Mesodermal cell (in vitro differentiated cells): ENCODE results near the gene CDK6.
A peak's percentile ranks its signal among the peaks of the same experiment; 100 is the strongest.

Source experiments
- H3K27ac ChIP-seq: 2 replicates; pipeline ENCODE4 v1.7.0; 2013; ENCODE audit warnings: mild to moderate bottlenecking, low read depth, low read length, moderate library complexity; ENCODE audit not compliant: severe bottlenecking
- H3K36me3 ChIP-seq: 2 replicates; pipeline ENCODE4 v1.7.1; 2013; ENCODE audit warnings: mild to moderate bottlenecking, low read length, moderate library complexity; ENCODE audit not compliant: control insufficient read depth, insufficient read depth
- H3K4me1 ChIP-seq: one replicate; pipeline ENCODE4 v1.7.1; 2013; ENCODE audit warnings: mild to moderate bottlenecking, low read length; ENCODE audit not compliant: insufficient read depth, control insufficient read depth, poor library complexity, severe bottlenecking
- H3K4me3 ChIP-seq: 2 replicates; pipeline ENCODE4 v1.7.0; 2013; ENCODE audit warnings: low read length, control low read depth, mild to moderate bottlenecking; ENCODE audit not compliant: insufficient read depth, poor library complexity, severe bottlenecking; ENCODE audit errors: extremely low read depth
- H3K9me3 ChIP-seq: 2 replicates; pipeline ENCODE4 v1.7.1; 2013; ENCODE audit warnings: mild to moderate bottlenecking, low read length, moderate library complexity; ENCODE audit not compliant: control insufficient read depth
- WGBS, 2 experiments: methylation state at CpG; one replicate each; pipeline ENCODE4 v1.1.5; 2013; ENCODE audit warnings: missing lambda C conversion rate in 2 of 2; ENCODE audit not compliant: insufficient coverage in 2 of 2; 5-methylcytosine and 5-hydroxymethylcytosine counted together

CDK6 gene

GRCh38 chr7:92835261-92835850 lies 1.0 kb downstream of the CDK6 start:
- H3K27ac ChIP-seq: peak overlapping the region; percentile 96
- peaks cover 16% of the 10 kb centered on the region for H3K36me3 ChIP-seq
- peak overlapping the region; percentile 76 for H3K4me3 ChIP-seq
- 0 to 1% methylated on average over 14 to 17 of the region's 43 CpGs for WGBS, 2 experiments
- no peaks in the 10 kb centered on the region for H3K9me3 ChIP-seq
- peaks cover 12% of the 10 kb centered on the region for H3K4me1 ChIP-seq

GRCh38 chr7:92834507-92835260 lies 1.7 kb downstream of the CDK6 start:
- peaks cover 18% of the 10 kb centered on the region for H3K4me1 ChIP-seq
- WGBS, 2 experiments: 0% methylated on average over 23 to 33 of the region's 53 CpGs
- H3K4me3 ChIP-seq: peak overlapping the region; percentile 76
- no peaks in the 10 kb centered on the region for H3K9me3 ChIP-seq
- H3K36me3 ChIP-seq: peaks cover 23% of the 10 kb centered on the region
- peak overlapping the region; percentile 96 for H3K27ac ChIP-seq

GRCh38 chr7:92833766-92834506 lies 2.4 kb downstream of the CDK6 start:
- Histone ChIP-seq H3K9me3 (no peaks in the 10 kb centered on the region), H3K4me3 (peak overlapping the region; percentile 76), H3K27ac (peak overlapping the region; percentile 96), H3K4me1 (peaks cover 18% of the 10 kb centered on the region), H3K36me3 (peaks cover 24% of the 10 kb centered on the region)
- WGBS, 2 experiments: 0% methylated on average over 22 to 35 of the region's 54 CpGs

- H3K4me3 ChIP-seq: peak overlapping the region; percentile 76
Measured at GRCh38 chr7:92833024-92833765, 3.2 kb downstream of the CDK6 start.

GRCh38 chr7:92832534-92833023 lies 3.8 kb downstream of the CDK6 start:
- H3K4me1 ChIP-seq: peaks cover 18% of the 10 kb centered on the region
- peak overlapping the region; percentile 96 for H3K27ac ChIP-seq
- no peaks in the 10 kb centered on the region for H3K9me3 ChIP-seq
- peak overlapping the region; percentile 76 for H3K4me3 ChIP-seq
- H3K36me3 ChIP-seq: peaks cover 24% of the 10 kb centered on the region
- 10 to 12% methylated on average over 11 to 17 of the region's 18 CpGs for WGBS, 2 experiments

More at GRCh38 chr7:92833024-92833765, 3.2 kb downstream of the CDK6 start:
- Histone ChIP-seq H3K27ac (peak overlapping the region; percentile 96), H3K36me3 (peaks cover 24% of the 10 kb centered on the region), H3K4me1 (peaks cover 18% of the 10 kb centered on the region), H3K9me3 (no peaks in the 10 kb centered on the region)
- WGBS, 2 experiments: 0 to 1% methylated on average over 46 to 70 of the region's 83 CpGs

- Histone ChIP-seq H3K9me3 (no peaks in the 10 kb centered on the region), H3K36me3 (peaks cover 24% of the 10 kb centered on the region), H3K27ac (peak overlapping the region; percentile 96), H3K4me3 (peak overlapping the region; percentile 76), H3K4me1 (peaks cover 18% of the 10 kb centered on the region)
- WGBS, 2 experiments: 56 to 63% methylated on average over 2 to 5 of the region's 7 CpGs
Measured at GRCh38 chr7:92831716-92832533, 4.4 kb downstream of the CDK6 start.

- 85 to 94% methylated on average over 4 to 5 of the region's 6 CpGs for whole genome bisulfite sequencing, 2 experiments
- H3K9me3 ChIP-seq: no peaks in the 10 kb centered on the region
- H3K4me3 ChIP-seq: peak overlapping the region; percentile 76
- H3K4me1 ChIP-seq: peaks cover 18% of the 10 kb centered on the region
- H3K36me3 ChIP-seq: peaks cover 30% of the 10 kb centered on the region
- no peak overlapping the region for H3K27ac ChIP-seq
Measured at GRCh38 chr7:92830532-92831110, 5.8 kb downstream of the CDK6 start.

- H3K36me3 ChIP-seq: peaks cover 30% of the 10 kb centered on the region
- H3K9me3 ChIP-seq: no peaks in the 10 kb centered on the region
- H3K4me3 ChIP-seq: no peak overlapping the region
- peaks cover 18% of the 10 kb centered on the region for H3K4me1 ChIP-seq
- H3K27ac ChIP-seq: no peak overlapping the region
- WGBS, 2 experiments: 100% methylated on average over 1 of the region's 1 CpG
Measured at GRCh38 chr7:92830027-92830426, 6.3 kb downstream of the CDK6 start.

GRCh38 chr7:92827464-92828120 lies 8.8 kb downstream of the CDK6 start:
- Histone ChIP-seq H3K36me3 (peaks cover 32% of the 10 kb centered on the region), H3K4me1 (peaks cover 18% of the 10 kb centered on the region), H3K27ac (no peak overlapping the region), H3K4me3 (no peak overlapping the region), H3K9me3 (no peaks in the 10 kb centered on the region)
- 84 to 90% methylated on average over 2 of the region's 3 CpGs for WGBS, 2 experiments
